ENCODE measurements around the gene ASTN1.

Gene ASTN1

DNA sequence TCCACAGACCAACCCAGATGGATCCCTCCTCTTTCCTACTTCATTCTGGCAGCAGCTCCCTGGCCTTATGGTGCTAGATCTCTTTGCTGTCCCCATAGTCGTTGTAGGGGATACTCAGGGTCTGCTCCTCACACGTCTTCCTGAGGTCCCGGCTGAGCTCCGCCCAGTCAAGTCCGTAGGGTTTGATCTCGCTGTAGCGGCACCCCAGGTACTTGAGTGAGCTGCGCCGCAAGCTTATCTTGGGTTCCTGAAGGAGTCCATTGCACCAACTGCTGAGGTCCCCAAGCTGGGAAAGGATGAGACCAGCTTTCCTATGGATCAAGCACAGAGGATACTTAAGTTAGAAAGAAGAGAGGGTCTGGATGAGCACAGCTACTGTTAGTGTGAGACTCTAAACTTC is 300.3 kb downstream of the ASTN1 start:
- no peak for DNase-seq

- no peak for DNase-seq
These were observed 300.9 kb downstream of the ASTN1 start for GRCh38 chr1:176863613-176864012.

- peak; percentile 44 for DNase-seq
These were observed 306.0 kb downstream of the ASTN1 start for GRCh38 chr1:176858433-176858916.

- no peak for DNase-seq
These were observed 306.9 kb downstream of the ASTN1 start for GRCh38 chr1:176857632-176858031.

GRCh38 chr1:176854758-176855745 is 309.5 kb downstream of the ASTN1 start:
- peak; percentile 49 for DNase-seq

DNA sequence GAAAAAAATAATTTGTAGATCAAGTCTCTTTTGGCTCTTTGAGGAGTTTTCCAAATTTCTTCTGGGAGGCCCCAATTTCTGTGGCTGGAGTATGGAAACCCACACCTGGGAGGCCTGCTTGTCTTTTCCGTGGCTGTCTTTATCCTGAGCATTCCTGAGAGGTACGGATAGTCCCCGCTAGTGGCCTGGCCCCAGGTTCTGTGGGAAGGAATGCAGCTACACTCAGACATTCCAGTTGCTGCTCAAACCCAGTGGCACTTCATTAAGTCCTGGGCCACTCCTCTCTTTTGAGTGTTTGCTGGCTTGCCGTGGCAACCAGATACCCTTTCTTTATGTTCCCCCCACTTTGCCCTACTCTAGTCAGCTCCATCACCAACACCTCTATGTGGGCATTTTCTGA is 310.4 kb downstream of the ASTN1 start:
- DNase-seq, result no peak

DNA sequence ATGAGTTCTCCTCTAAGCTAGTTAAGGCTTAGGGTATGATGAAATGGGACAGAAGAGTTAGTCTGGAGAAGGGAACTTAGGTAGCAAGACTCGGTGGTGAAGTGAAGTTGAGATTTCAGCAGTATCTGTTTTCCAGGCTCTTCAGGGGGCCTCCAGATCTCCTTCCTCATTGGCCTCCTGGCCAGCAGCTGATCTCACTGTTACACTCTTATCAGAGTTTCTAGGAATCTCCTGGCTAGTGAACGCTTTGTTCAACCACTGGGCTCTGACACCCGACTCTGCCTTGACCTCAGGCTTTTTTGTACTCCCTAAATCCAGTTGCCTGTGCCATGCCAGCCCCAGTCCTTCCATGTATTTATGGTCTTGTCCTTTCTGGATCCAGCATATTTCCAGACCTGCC is 311.0 kb downstream of the ASTN1 start:
- no peak for DNase-seq

DNA sequence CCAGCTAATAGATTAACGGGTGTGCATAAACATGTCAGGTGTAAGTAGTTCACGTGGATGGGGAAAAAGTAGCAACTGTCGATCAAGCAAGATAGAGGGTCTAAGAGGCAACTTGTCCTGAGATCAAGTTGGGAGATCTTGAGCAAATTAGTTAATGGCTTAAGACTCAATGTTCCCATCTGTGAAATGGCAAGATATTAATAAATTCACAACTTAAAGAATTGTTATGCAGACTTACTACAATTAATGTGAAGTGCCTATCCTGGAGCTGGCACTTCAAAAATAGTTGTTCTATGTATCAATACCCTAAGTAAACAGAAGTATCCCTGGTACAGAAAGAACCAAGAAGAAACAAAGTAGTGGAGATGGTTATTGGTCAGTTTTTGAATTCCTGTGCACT is 312.4 kb downstream of the ASTN1 start:
- no peak for DNase-seq

DNA sequence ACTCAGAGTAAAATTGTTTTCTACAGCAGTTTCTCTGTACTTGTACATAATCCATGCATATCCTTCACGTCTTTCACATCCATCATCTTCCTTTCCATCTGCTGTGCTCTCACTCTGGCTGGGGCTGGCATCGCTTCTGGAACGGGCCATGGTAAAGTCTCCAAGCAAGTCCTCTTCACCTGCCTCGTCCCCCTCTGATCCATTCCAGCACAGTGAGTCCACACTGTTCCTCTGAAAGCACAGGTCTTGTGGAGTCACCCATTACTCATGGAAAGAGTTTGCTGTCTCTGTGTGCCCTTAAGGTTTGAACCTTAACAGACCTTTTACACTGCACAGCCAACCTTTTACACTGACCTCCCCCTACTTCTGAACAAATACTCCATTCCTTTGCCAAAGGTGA is 313.6 kb downstream of the ASTN1 start:
- no peak for DNase-seq

GRCh38 chr1:176849281-176849680 is 315.2 kb downstream of the ASTN1 start:
- DNase-seq, result no peak

DNA sequence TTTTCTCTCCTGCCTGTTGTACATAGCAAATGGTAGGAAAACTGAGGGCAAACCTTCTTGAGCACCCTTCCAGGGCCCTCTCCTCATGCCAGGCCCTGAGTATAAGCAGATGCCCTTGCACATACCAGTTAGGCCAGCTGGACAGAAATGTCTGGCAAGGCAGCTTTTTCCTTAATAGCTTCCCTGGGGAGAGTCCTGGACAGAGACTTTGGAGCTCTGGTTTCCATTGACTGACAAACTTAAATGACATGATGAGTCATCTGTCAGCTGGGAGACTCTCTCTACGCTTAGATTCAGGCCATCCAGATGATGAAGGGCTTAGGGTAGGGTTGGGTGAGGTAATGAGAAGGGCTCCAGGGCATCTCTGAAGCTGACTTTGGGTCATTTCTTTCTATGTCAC is 317.5 kb downstream of the ASTN1 start:
- DNase-seq, result no peak

DNA sequence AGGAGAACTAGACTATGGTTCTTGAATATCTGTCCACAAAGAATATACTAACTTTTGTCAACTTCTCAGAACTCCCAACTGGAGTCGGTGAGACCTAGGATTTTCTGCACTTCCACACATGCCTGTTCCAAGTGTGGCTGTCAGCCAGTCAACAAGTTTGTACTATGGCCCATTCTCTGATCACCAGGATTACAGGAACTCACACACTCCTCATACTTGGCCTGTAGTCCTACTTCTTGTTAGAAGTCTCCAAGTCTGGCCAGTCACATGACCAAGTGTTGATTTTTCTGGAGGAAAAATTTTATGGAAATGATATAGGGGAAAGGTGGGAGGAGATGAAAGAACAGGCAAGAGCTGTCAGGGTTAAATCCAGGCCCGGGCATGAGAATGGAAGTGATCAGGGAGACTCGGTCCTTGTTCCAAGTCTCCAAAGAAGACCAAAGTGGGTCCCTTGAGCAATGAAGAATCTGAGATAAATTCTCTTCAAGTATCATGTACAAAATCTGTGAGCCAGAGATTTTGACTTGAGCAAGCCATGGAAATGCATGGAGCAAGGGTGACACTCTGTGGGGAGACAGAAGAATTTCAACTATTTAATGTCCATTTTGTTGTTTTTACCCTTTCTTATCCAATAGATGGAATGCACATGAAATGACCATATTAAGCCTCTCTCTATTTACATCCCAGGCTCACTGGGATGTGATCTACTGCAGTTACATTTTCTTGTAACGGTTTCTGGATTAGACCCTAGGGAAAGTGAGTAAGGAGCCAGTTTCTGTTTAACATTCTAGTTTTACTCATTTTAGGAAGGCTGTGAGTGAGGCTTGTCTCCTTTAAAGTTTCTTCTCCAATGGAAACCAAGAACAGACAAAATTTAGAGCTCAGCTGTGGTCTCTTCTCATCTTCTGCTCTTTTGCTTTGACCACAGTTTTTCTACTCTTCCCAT is 320.9 kb downstream of the ASTN1 start:
- DNase-seq, result peak; percentile 56

GRCh38 chr1:176841238-176841637 is 323.3 kb downstream of the ASTN1 start:
- DNase-seq, result no peak

DNA sequence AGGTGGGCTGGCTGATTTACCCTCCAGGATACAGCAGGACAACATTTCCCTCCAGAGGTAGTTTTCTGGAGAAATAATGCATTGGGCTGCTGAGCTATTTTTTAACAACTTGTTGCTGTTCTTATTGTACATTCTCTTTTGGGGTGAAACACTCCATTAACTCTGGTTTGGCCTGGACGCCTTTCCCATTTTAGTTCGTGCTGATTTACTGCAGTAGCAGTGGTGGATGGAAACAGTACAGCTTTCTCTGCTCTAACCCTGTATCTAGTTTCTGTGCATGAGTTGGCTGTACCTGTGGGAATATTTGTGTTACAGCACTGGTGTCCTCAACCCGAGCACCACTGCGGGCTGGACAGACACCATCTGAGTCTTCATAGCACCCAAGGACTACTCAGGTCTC is 325.3 kb downstream of the ASTN1 start:
- no peak for DNase-seq

GRCh38 chr1:176838276-176838995 is 326.1 kb downstream of the ASTN1 start:
- DNase-seq, result no peak

DNA sequence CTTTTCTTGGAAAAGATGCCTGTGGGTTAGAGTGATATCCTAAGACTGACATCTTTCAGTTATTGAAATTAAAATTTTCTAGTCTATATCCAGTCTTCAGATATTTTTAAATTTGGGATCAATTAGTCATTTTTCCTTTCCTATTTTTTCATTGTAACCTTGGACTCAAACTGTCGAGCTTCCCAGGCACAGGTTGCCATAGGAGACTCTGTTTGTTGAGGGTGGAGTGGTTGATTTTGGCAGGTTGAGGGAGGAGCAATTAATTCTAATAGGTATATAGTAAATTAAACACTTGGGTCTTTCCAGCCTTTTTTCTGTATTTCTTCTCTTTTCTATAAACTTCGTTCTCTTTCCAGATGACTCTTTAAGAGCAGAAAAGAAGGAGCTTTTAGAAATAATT is 326.8 kb downstream of the ASTN1 start:
- peak; percentile 70 for DNase-seq

GRCh38 chr1:176831150-176831549 is 333.4 kb downstream of the ASTN1 start:
- DNase-seq, result no peak

GRCh38 chr1:176829261-176829660 is 335.3 kb downstream of the ASTN1 start:
- no peak for DNase-seq

DNA sequence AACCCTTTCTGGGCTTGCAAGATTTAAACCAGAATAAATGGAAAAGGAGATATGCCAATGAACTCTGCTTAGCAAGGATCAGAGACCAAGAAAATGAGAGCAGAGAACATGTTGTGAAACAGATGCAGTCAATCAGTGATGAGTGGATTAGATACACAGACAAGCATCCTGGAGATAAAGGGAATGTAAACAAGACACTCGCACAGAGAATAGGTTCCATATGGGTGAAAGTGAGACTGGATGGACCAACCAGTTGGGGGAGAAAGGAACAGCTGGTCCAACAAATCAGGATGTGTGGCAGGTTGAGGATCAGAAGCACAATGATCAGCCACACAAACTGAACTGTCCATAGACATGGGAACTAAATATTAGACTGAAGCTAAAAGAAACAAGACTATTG is 338.2 kb downstream of the ASTN1 start:
- DNase-seq, result peak; percentile 93

- DNase-seq, result no peak
These were observed 344.0 kb downstream of the ASTN1 start for GRCh38 chr1:176820391-176821031.

DNA sequence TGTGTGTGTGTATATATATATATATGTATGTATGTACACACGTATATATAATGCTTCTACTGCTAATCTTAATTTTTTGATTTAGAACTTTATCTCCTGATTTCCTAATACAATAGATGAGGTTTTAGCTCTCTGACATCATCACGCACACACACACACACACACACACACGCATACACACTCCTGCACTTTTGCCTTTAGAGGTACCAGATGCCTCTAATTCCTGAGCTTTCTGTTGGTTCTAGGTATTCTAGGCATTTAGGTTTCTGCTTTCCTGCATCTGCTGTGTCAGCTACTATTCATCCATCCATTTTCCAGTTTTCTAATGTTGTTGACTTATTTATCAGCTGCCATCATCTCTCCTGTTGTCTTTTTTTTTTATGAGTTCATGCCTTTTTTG is 348.3 kb downstream of the ASTN1 start:
- DNase-seq, result no peak

DNA sequence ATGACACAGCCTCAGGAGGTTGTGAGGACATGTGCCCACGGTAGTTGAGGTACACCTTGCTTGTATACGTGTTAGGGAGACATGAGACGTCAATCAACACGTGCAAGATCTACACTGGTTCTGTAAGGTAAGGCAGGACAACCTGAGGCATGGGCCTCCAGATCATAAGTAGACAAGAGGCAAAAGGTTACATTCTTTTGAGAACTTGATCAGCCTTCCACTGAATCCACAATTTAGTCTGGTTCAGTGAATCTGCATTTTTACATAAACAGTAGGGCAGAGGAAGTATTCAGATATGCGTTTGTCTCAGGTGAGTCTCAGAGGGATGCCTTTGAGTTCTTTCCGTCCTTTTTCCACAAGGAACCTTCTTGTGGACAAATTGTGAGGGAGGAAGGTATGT is 348.9 kb downstream of the ASTN1 start:
- DNase-seq, result no peak
